MM.1S (cell line): ENCODE measurements around the gene C1QL4.

Experiments used
- CTCF ChIP-seq: fragments of 300-600 bp; sonication (generic); IDR thresholded peaks from 2 replicates; pipeline ENCODE4 v1.5.1; 2016; ENCODE audit warnings: antibody characterized with exemption, low read length, mixed read lengths
- EZH2phosphoT487 ChIP-seq: fragments of 300-600 bp; sonication (generic); IDR thresholded peaks from 2 replicates; pipeline ENCODE4 v1.6.1; 2018; ENCODE audit warnings: antibody characterized with exemption, low read length

- TF ChIP-seq CTCF (no peak), EZH2phosphoT487 (no peak)
Observed at GRCh38 chr12:49335955-49336644, 888 bp downstream of the C1QL4 start.
